Muscle layer of colon (tissue), 2 donors: ENCODE data around the gene CAMKK2.
"Not testable (repeated sequence)": the region's sequence is repeated elsewhere in the genome, so short reads cannot be mapped to it uniquely, and the experiment has no call there.

Experiments used
- H3K27ac ChIP-seq: one replicate; pipeline ENCODE4 v1.7.0; 2013; ENCODE audit warnings: low read depth, mild to moderate bottlenecking, low read length, moderate library complexity
- H3K27me3 ChIP-seq, 2 donors: one replicate each; pipeline ENCODE4 v1.7.0; 2013; ENCODE audit warnings: low read length in 2 of 2, mild to moderate bottlenecking in 2 of 2; ENCODE audit not compliant: insufficient read depth in 2 of 2, control insufficient read depth in 1 of 2
- H3K36me3 ChIP-seq: one replicate; pipeline ENCODE4 v1.7.0; 2013; ENCODE audit warnings: mild to moderate bottlenecking, low read length; ENCODE audit not compliant: insufficient read depth
- H3K4me1 ChIP-seq: one replicate; pipeline ENCODE4 v1.7.0; 2013; ENCODE audit warnings: mild to moderate bottlenecking, low read length; ENCODE audit not compliant: insufficient read depth
- H3K4me3 ChIP-seq, 2 donors: one replicate each; pipeline ENCODE4 v1.7.0; 2013; ENCODE audit warnings: low read length in 2 of 2, low read depth in 1 of 2, mild to moderate bottlenecking in 1 of 2, moderate library complexity in 1 of 2
- H3K9ac ChIP-seq: one replicate; pipeline ENCODE4 v1.7.0; 2013; ENCODE audit warnings: low read length
- H3K9me3 ChIP-seq: one replicate; pipeline ENCODE4 v1.7.0; 2013; ENCODE audit warnings: mild to moderate bottlenecking, low read length
- donor health status: abdominal sarcoma.
- donor health status: Adenocarcinoma of cecum.

CAMKK2 gene

DNA sequence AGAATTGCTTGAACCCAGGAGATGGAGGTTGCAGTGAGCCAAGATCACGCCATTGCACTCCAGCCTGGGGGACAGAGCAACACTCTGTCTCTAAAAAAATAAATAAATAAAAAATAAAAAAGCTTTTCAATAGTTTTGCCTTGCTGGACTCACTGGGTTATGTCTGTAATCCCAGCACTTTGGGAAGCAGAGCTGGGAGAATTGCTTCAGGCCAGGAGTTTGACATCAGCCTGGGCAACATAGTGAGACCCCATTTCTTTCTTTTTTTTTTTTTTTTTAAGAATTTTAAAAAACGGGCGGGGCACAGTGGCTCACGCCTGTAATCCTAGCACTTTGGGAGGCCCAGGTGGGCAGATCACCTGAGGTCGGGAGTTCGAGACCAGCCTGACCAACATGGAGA, 95.4 kb downstream of the CAMKK2 start:
- not testable (repeated sequence) for H3K36me3 ChIP-seq, H3K4me3 ChIP-seq, H3K9ac ChIP-seq, H3K27me3 ChIP-seq, H3K27ac ChIP-seq, H3K4me1 ChIP-seq, H3K9me3 ChIP-seq

DNA sequence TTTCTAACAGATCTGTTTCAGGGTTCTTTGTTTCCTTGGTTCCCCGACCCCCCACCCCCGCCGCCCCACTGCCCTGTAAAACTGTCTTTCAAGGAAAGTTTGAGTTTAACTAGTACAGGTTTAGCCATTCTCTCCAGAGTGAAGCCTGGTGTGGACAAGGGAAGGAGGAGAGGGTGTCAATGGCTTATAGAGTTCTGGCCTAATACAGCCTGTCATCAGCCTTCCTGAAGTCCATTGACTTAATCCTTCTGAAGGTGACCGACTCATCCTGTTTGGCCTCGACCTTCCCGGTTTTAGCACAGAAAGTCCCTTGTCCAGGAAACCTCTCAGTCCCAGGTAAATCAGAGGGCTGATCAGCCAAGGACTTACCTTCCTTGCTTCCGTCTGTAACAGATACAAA, 97.6 kb downstream of the CAMKK2 start:
- Histone ChIP-seq H3K4me3 (no peak overlapping the region), H3K9ac (no peak overlapping the region), H3K4me1 (no peaks in the 10 kb centered on the region), H3K27ac (no peak overlapping the region), H3K36me3 (no peaks in the 10 kb centered on the region), H3K27me3 (no peaks in the 10 kb centered on the region), H3K9me3 (no peaks in the 10 kb centered on the region)

DNA sequence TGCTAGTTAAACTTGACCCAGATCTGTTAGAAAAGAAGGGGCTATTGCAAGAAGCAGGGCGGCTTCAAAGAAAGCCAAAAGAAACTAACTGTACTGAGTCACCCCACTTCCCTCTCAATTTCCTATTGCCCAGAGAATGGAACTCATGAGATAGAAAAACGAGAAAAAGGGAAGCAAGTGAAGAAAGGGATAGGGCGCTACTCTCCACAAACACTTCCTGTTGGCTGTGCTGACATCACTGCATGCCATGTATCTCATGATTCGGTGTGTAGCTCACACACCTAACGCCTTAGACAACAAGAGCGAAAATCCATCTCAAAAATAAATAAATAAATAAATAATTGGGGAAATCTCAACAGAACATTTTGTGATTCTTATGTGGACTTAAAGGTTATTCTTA, 99.6 kb downstream of the CAMKK2 start:
- H3K9me3 ChIP-seq: no peaks in the 10 kb centered on the region
- H3K27me3 ChIP-seq: no peaks in the 10 kb centered on the region
- H3K27ac ChIP-seq: no peak overlapping the region
- no peaks in the 10 kb centered on the region for H3K36me3 ChIP-seq
- H3K4me3 ChIP-seq: no peak overlapping the region
- no peak overlapping the region for H3K9ac ChIP-seq
- no peaks in the 10 kb centered on the region for H3K4me1 ChIP-seq

DNA sequence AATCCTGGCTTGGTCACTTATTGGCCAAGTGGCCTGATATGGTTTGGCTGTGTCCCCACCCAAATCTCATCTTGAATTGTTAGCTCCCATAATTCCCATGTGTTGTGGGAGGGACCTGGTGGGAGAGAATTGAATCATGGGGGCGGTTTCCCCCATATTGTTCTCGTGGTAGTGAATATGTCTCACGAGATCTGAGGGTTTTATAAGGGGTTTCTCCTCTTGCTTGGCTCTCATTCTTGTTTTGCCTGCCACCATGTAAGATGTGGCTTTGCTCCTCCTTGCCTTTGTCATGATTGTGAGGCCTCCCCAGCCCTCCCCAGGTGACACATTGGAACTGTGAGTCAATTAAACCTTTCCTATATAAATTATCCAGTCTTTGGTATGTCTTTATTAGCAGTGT, 105.4 kb downstream of the CAMKK2 start:
- Histone ChIP-seq H3K4me1 (no peaks in the 10 kb centered on the region), H3K36me3 (no peaks in the 10 kb centered on the region), H3K9me3 (no peaks in the 10 kb centered on the region), H3K27ac (no peak overlapping the region), H3K4me3 (no peak overlapping the region), H3K9ac (no peak overlapping the region), H3K27me3 (no peaks in the 10 kb centered on the region)

DNA sequence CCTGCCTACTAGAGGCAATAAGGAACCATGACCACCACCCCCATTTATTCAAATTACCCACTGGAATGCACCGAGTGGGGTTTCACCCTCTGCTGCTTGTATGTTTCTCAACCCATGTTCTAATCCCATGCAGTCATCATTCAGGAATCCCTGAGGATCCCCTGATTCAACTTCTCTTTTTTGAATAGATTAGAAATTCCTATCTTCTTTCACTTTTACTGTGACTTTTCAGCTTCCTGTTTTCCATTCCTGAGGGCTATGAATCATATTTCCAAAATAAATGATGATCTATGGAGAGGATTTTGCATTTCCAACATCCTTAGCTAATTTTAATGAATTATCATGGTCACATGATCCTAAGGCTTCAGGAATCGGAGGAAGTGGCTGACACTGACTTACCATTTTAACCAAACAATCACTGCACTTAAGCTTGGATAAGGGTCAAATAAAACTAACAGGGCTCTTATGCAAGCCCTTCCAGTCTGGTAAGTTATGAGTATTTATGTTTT, 105.9 kb downstream of the CAMKK2 start:
- H3K27ac ChIP-seq: no peak overlapping the region
- H3K36me3 ChIP-seq: no peaks in the 10 kb centered on the region
- H3K9me3 ChIP-seq: no peaks in the 10 kb centered on the region

DNA sequence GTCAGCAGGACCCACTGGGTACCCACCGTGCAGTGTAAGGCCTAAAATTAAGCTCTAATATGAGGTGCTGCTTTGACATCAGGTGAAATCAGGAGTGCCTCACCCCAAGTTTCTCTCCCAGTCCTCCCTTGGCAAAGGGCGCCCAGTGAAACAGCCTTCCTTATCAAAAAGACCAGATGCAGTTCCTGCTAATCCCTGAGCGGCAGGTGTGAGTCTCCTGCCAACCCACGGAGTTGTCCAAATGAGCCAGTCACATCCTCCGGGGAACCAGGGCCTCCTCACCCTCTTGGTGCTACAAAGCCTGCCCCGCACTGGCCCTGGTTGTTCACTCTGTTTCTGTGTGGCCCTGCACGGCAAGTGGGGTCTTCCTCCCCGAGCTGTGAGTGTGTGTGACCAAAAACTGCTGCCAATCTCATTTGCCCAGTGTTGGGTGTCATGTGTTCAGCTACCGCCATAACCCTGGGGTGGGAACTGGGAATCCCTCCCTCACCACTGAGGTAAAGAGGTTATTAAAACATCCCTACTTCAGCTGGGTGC, 106.8 kb downstream of the CAMKK2 start:
- Histone ChIP-seq H3K9me3 (no peaks in the 10 kb centered on the region), H3K36me3 (no peaks in the 10 kb centered on the region), H3K9ac (no peak overlapping the region), H3K4me3 (no peak overlapping the region), H3K4me1 (no peaks in the 10 kb centered on the region), H3K27me3 (no peaks in the 10 kb centered on the region), H3K27ac (no peak overlapping the region)

More for the DNA sequence above, 105.9 kb downstream of the CAMKK2 start:
- Histone ChIP-seq H3K4me3 (no peak overlapping the region), H3K9ac (no peak overlapping the region), H3K27me3 (no peaks in the 10 kb centered on the region), H3K4me1 (no peaks in the 10 kb centered on the region)

DNA sequence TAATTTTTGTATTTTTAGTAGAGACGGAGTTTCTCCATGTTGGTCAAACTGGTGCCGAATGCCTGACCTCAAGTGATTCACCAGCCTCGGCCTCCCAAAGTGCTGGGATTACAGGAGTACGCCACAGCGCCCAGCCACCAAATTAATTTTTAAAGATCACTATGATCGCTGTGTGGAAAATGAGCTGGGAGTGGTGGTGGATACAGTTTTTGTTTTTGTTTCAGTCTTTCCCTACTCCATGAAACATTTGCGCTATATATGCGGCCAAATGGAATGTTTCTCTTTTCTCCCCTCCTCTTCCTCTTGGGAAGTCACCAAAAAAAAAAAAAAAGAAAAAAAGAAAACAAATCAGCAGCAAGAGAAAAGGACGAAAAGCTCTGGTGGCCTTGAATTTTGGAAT, 107.4 kb downstream of the CAMKK2 start:
- Histone ChIP-seq H3K9me3 (no peaks in the 10 kb centered on the region), H3K36me3 (no peaks in the 10 kb centered on the region), H3K27me3 (no peaks in the 10 kb centered on the region), H3K27ac (no peak overlapping the region), H3K9ac (no peak overlapping the region), H3K4me1 (no peaks in the 10 kb centered on the region), H3K4me3 (no peak overlapping the region)

DNA sequence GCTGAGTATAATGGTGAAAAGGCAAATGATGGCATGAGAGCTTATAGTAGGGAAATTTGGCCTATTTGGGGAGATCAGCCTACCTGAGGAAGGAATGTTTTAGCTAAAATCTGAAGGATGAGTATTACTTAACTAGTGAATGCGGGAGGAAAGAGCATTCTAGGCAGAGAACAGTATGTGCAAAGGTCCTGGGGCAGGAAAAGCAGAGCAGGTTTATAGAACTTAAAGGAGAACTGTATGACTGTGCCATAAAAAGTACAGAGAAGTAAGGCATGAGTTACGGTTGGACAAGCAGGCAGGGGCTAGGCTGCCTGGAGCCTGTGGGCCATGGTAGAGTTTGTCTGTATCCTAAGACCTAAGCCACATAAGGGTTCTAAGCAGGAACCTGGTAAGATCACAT, 108.3 kb downstream of the CAMKK2 start:
- Histone ChIP-seq H3K9me3 (no peaks in the 10 kb centered on the region), H3K9ac (no peak overlapping the region), H3K4me3 (no peak overlapping the region), H3K27me3 (no peaks in the 10 kb centered on the region), H3K27ac (no peak overlapping the region), H3K4me1 (no peaks in the 10 kb centered on the region), H3K36me3 (no peaks in the 10 kb centered on the region)
